ENCODE results near the gene SERINC5. TPM values are rescaled to one million over a fixed set of nuclear protein-coding genes. Genes with fewer than 3 reads are reported as not detected.

Gene SERINC5
- total and polyA plus RNA-seq, 2 donors (not counting 3 experiments of a cell fraction or from before 2014, with no cell fraction given) = 3.2 to 10.1 TPM

DNA sequence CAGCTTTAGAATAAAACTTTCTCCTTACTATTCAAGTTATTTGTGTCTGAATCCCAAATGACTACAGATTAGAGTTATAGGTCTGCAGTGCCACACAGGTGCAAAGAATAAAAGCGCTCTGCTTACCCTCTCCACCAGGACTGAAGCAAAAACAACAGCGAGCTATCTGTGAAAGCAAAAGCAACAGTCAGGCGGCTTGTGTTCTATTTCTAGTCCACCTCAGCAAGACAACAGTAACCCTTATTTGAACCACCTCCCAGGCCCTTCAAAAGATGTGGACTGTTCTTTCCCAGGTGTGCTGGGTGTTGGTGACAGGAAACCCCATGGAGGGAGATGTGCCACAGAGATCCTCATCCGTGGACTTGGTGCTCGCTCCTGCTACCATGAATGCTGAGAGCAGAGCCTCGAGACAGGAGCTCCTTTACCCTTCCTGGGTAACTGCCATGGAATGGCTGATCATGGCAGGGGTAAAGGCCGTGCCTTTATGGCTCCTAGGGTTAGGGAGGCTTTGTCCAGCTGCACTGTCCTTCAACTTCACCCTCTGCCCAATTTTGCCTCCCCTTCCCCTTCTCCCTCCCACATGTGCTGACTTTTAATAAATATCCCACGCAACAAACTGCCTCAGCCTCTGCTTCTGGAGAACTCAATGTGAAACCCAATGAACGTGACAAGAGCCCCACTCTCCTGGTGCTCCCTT is 108.6 kb downstream of the SERINC5 start:
- DNase-seq (ENCODE audit: low read depth, low spot score) (no peak), FAIRE-seq (no peak)
- ChIA-PET POLR2A (no interaction called here), CTCF (interaction anchor here (1.0 kb wide), 2 partner anchors 14 to 64 kb away, joined by 3 read pairs; no protein-coding TSS in a partner anchor)
- H3K9me3 ChIP-seq (replicated peaks; ENCODE audit: control insufficient read depth, insufficient read depth, low read length) = no peaks in the 10 kb centered on the region
- H3K27ac ChIP-seq (ENCODE audit: insufficient read depth, low read depth, low read length) = no peak overlapping the region
- H4K20me1 ChIP-seq (replicated peaks; ENCODE audit: control insufficient read depth, extremely low read depth, insufficient read depth, low read length) = no peaks in the 10 kb centered on the region
- TF ChIP-seq JUN (IDR thresholded peaks at IDR 0.05; ENCODE audit: borderline replicate concordance, insufficient read depth, insufficient read length, low read depth) (no peak), EZH2 (IDR thresholded peaks at IDR 0.05; ENCODE audit: borderline replicate concordance, low read depth, low read length, severe bottlenecking) (no peak), FOS (IDR thresholded peaks at IDR 0.05; ENCODE audit: borderline replicate concordance, insufficient read depth, low read length) (no peak), MYC (IDR thresholded peaks at IDR 0.05; ENCODE audit: low read depth, low read length) (no peak), POLR2AphosphoS5 (IDR thresholded peaks at IDR 0.05; ENCODE audit: insufficient read depth, low read depth, low read length) (no peak), POLR2A (IDR thresholded peaks at IDR 0.05; ENCODE audit: low read depth, low read length) (no peak), GATA2 (IDR thresholded peaks at IDR 0.05; ENCODE audit: insufficient read depth, insufficient read length, low read depth, low read length) (no peak)
- TF ChIP-seq, protein P1, sequence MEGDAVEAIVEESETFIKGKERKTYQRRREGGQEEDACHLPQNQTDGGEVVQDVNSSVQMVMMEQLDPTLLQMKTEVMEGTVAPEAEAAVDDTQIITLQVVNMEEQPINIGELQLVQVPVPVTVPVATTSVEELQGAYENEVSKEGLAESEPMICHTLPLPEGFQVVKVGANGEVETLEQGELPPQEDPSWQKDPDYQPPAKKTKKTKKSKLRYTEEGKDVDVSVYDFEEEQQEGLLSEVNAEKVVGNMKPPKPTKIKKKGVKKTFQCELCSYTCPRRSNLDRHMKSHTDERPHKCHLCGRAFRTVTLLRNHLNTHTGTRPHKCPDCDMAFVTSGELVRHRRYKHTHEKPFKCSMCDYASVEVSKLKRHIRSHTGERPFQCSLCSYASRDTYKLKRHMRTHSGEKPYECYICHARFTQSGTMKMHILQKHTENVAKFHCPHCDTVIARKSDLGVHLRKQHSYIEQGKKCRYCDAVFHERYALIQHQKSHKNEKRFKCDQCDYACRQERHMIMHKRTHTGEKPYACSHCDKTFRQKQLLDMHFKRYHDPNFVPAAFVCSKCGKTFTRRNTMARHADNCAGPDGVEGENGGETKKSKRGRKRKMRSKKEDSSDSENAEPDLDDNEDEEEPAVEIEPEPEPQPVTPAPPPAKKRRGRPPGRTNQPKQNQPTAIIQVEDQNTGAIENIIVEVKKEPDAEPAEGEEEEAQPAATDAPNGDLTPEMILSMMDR (IDR thresholded peaks at IDR 0.05; ENCODE audit: extremely low read depth in 1 of 2, insufficient read depth in 1 of 2, low read depth in 1 of 2, low read length in 2 of 2) = no peak
- TF ChIP-seq, protein P2, sequence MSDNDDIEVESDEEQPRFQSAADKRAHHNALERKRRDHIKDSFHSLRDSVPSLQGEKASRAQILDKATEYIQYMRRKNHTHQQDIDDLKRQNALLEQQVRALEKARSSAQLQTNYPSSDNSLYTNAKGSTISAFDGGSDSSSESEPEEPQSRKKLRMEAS (IDR thresholded peaks at IDR 0.05; ENCODE audit: insufficient read depth, insufficient read length) = no peak
- H3K4me2 ChIP-seq (ENCODE audit: insufficient read depth, low read length) = no peak overlapping the region
- intact Hi-C loops (cut with micrococcal nuclease) (no loop called here), dilution Hi-C loops (cut with MboI; ENCODE audit: extremely low pct_ligation_motif_present, low sequenced_read_pairs) (no loop called here)
- no peaks in the 10 kb centered on the region for H3K9me1 ChIP-seq (replicated peaks; ENCODE audit: control insufficient read depth, extremely low read depth, insufficient read depth, low read length)
- no peak overlapping the region for H3K9ac ChIP-seq (replicated peaks; ENCODE audit: extremely low read depth, insufficient read depth, low read length)
- no peaks in the 10 kb centered on the region for H3K36me3 ChIP-seq (ENCODE audit: control insufficient read depth in 2 of 2, extremely low read depth in 1 of 2, insufficient read depth in 2 of 2, low read length in 2 of 2)
- no peaks in the 10 kb centered on the region for H3K27me3 ChIP-seq (ENCODE audit: control insufficient read depth in 2 of 2, insufficient read depth in 2 of 2, low read length in 2 of 2)
- H3K79me2 ChIP-seq (ENCODE audit: control insufficient read depth, insufficient read depth, low read length) = no peaks in the 10 kb centered on the region
- H2AFZ ChIP-seq (ENCODE audit: low read depth, low read length) = no peak overlapping the region
- BruUV-seq (replicated peaks) = no TSS peak
- no peaks in the 10 kb centered on the region for H3K4me1 ChIP-seq (ENCODE audit: control insufficient read depth, extremely low read depth, insufficient read depth, low read length)
- H3K4me3 ChIP-seq (replicated peaks in 1 of 3; ENCODE audit: insufficient read depth in 1 of 3, low read depth in 1 of 3, low read length in 3 of 3) = no peak overlapping the region

Data from endothelial cell of umbilical vein (primary cell).